DOHH2 (cell line): ENCODE results near the gene CAMKMT.

Source experiments
- H3F3A ChIP-seq: fragments of 200-600 bp; sonication (generic), shearing (Covaris generic); 2 replicates; pipeline ENCODE4 v1.6.0; 2016; ENCODE audit warnings: antibody characterized with exemption, mild to moderate bottlenecking; ENCODE audit not compliant: control insufficient read depth, insufficient read depth
- H3K27ac ChIP-seq: fragments of 200-600 bp; sonication (generic); 2 replicates; pipeline ENCODE4 v1.5.1; 2014; ENCODE audit warnings: low read depth, mild to moderate bottlenecking, low read length, moderate library complexity
- H3K27me3 ChIP-seq: fragments of 200-600 bp; sonication (generic); 2 replicates; pipeline ENCODE4 v1.6.1; 2014; ENCODE audit warnings: mild to moderate bottlenecking, low read length, mixed read lengths; ENCODE audit not compliant: control insufficient read depth
- H3K36me3 ChIP-seq: fragments of 200-600 bp; sonication (generic); 2 replicates; pipeline ENCODE4 v1.6.1; 2014; ENCODE audit warnings: mild to moderate bottlenecking, low read length, moderate library complexity, mixed read lengths; ENCODE audit not compliant: control insufficient read depth
- H3K4me1 ChIP-seq: fragments of 200-600 bp; sonication (generic); 2 replicates; pipeline ENCODE4 v1.6.1; 2014; ENCODE audit warnings: mild to moderate bottlenecking, low read length, mixed read lengths; ENCODE audit not compliant: control insufficient read depth
- H3K4me2 ChIP-seq: fragments of 200-600 bp; sonication (generic); 2 replicates; pipeline ENCODE4 v1.6.0; 2014; ENCODE audit warnings: mild to moderate bottlenecking, low read length, moderate library complexity
- H3K4me3 ChIP-seq: fragments of 200-600 bp; sonication (generic); 2 replicates; pipeline ENCODE4 v1.5.1; 2014; ENCODE audit warnings: mild to moderate bottlenecking, low read length, mixed read lengths
- H3K79me2 ChIP-seq: fragments of 200-600 bp; sonication (generic); 2 replicates; pipeline ENCODE4 v1.6.1; 2014; ENCODE audit warnings: mild to moderate bottlenecking, low read length, mixed read lengths; ENCODE audit not compliant: control insufficient read depth
- H3K9me2 ChIP-seq: fragments of 200-600 bp; sonication (generic); replicated peaks from 2 replicates; pipeline ENCODE4 v1.6.1; 2014; ENCODE audit warnings: mild to moderate bottlenecking, low read length, mixed read lengths; ENCODE audit not compliant: control insufficient read depth
- H3K9me3 ChIP-seq: fragments of 200-600 bp; sonication (generic); 2 replicates; pipeline ENCODE4 v1.6.1; 2014; ENCODE audit warnings: antibody characterized with exemption, low read length, mixed read lengths; ENCODE audit not compliant: control insufficient read depth, insufficient read depth
- H4K20me1 ChIP-seq: fragments of 200-600 bp; sonication (generic); 2 replicates; pipeline ENCODE4 v1.6.0; 2014; ENCODE audit warnings: low read depth, mild to moderate bottlenecking, antibody characterized with exemption, low read length, moderate library complexity; ENCODE audit not compliant: control insufficient read depth, insufficient read depth
- EZH2phosphoT487 ChIP-seq: fragments of 200-600 bp; sonication (generic); IDR thresholded peaks from 2 replicates; pipeline ENCODE4 v1.6.1; 2017; ENCODE audit warnings: borderline replicate concordance, mild to moderate bottlenecking, antibody characterized with exemption, low read length, moderate library complexity, mixed read lengths
- TF ChIP-seq, protein P1 (sequence below): fragments of 200-600 bp; sonication (generic); IDR thresholded peaks from one replicate; pipeline ENCODE4 v1.5.1; 2014; ENCODE audit warnings: antibody characterized with exemption, mild to moderate bottlenecking, low read depth, low read length; ENCODE audit not compliant: poor library complexity, severe bottlenecking

The CAMKMT gene

GRCh38 chr2:44456946-44457345, 95.2 kb downstream of the CAMKMT start:
- Histone ChIP-seq H3K27ac (no peak overlapping the region), H3K79me2 (no peaks in the 10 kb centered on the region), H3K27me3 (no peaks in the 10 kb centered on the region), H3K9me2 (no peaks in the 10 kb centered on the region), H4K20me1 (no peaks in the 10 kb centered on the region), H3K36me3 (no peaks in the 10 kb centered on the region), H3F3A (no peaks in the 10 kb centered on the region), H3K4me2 (no peak overlapping the region), H3K4me3 (no peak overlapping the region), H3K9me3 (no peaks in the 10 kb centered on the region), H3K4me1 (no peaks in the 10 kb centered on the region)
- no peak for TF ChIP-seq EZH2phosphoT487
- TF ChIP-seq, protein P1, sequence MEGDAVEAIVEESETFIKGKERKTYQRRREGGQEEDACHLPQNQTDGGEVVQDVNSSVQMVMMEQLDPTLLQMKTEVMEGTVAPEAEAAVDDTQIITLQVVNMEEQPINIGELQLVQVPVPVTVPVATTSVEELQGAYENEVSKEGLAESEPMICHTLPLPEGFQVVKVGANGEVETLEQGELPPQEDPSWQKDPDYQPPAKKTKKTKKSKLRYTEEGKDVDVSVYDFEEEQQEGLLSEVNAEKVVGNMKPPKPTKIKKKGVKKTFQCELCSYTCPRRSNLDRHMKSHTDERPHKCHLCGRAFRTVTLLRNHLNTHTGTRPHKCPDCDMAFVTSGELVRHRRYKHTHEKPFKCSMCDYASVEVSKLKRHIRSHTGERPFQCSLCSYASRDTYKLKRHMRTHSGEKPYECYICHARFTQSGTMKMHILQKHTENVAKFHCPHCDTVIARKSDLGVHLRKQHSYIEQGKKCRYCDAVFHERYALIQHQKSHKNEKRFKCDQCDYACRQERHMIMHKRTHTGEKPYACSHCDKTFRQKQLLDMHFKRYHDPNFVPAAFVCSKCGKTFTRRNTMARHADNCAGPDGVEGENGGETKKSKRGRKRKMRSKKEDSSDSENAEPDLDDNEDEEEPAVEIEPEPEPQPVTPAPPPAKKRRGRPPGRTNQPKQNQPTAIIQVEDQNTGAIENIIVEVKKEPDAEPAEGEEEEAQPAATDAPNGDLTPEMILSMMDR = no peak

DNA sequence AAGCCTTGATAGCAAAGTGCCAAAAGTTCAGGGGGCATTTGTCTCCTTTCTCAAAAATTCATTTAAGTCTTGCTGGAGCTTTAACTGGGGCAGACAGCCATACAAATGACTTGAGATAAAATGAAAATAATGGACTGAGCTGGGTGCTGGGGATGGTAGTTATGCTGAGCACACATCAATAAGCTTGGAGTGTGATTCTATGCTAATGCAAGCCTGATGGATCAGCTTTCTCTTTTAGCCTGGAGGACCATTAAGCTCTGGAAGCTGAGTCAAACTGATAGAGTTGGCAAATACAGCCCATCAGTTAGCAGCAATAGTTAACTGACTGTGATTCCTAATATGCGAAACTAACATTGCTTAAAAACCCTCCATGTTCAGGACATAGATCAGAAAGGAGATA, 98.0 kb downstream of the CAMKMT start:
- TF ChIP-seq, protein P1 = no peak
- no peak overlapping the region for H3K4me2 ChIP-seq
- no peak overlapping the region for H3K4me3 ChIP-seq
- H3K27ac ChIP-seq = no peak overlapping the region
- no peaks in the 10 kb centered on the region for H3F3A ChIP-seq
- no peaks in the 10 kb centered on the region for H3K9me3 ChIP-seq
- no peaks in the 10 kb centered on the region for H3K9me2 ChIP-seq
- H3K36me3 ChIP-seq = no peaks in the 10 kb centered on the region
- no peaks in the 10 kb centered on the region for H3K4me1 ChIP-seq
- no peaks in the 10 kb centered on the region for H3K27me3 ChIP-seq
- H4K20me1 ChIP-seq = no peaks in the 10 kb centered on the region
- no peaks in the 10 kb centered on the region for H3K79me2 ChIP-seq

GRCh38 chr2:44462934-44463849, 101.4 kb downstream of the CAMKMT start:
- Histone ChIP-seq H3K27ac (no peak overlapping the region), H4K20me1 (no peaks in the 10 kb centered on the region), H3K4me1 (no peaks in the 10 kb centered on the region), H3K79me2 (no peaks in the 10 kb centered on the region), H3K4me3 (no peak overlapping the region), H3K36me3 (no peaks in the 10 kb centered on the region), H3K9me2 (no peaks in the 10 kb centered on the region), H3K4me2 (no peak overlapping the region), H3F3A (no peaks in the 10 kb centered on the region), H3K9me3 (no peaks in the 10 kb centered on the region), H3K27me3 (no peaks in the 10 kb centered on the region)
- TF ChIP-seq EZH2phosphoT487 = no peak
- TF ChIP-seq, protein P1 = no peak
